ENCODE results near the gene SYMPK. TPM values are rescaled to one million over a fixed set of nuclear protein-coding genes. Genes with fewer than 3 reads are reported as not detected.

Gene SYMPK
- total and polyA plus RNA-seq, 7 experiments from 2014 or later = 9.9 to 110 (median 84.2) TPM

DNA sequence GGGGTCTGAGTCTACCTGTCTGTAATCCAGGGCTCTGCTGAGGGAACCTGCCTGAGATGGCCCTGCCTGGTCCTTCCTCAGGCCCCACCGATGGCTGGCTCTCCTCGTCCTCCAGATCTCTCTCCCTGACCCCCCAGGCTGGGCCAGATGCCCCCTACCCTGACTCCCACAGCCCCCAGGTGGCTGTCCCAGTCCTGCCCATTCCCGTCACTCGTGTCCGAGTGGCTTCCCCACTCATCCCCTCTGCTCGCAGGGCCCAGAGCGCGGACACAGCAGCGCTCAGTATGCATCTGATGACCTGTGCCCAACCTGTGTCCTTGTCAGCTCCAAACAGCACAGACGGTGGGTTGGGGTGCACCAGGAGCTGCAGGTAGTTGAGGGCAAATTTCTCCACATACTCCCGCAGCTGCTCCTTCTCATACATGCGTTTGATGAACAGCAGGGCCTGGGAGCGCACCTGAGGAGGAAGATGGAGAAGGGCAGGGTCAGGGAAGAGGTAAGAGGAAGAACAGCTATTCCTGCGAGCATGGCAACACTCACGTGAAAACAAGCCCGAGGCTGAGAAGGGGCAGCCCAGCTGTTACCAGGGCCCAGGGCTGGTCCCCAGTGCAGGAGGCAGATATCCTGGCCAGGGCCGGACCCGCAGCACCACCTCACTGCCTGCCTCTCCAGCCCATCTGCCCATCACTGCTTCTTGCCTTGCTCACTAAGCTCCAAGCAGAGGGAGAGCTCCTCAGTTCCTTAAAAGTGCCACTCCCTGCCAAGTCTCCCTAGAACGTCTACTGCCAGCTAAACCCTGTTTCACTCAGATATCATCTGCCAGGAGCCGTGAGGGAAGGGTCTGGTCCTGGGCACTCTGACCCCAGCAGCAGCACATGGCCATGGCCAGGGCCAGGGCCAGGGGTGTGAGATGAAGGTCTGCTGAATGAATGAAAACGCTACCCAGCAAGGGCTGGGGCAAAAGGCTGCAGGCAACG lies 36.7 kb downstream of the SYMPK start:
- Mint-ChIP-seq H3K27me3 (no peaks in the 10 kb centered on the region), H3K4me1 (peaks cover 0 to 14% (median 6%) of the 10 kb centered on the region in 7 donors), H3K9me3 (no peaks in the 10 kb centered on the region), H3K27ac (no peak overlapping the region), H3K4me3 (no peak overlapping the region), H3K36me3 (peaks cover 8 to 40% (median 21%) of the 10 kb centered on the region in 5 donors)
- intact Hi-C loops (cut with micrococcal nuclease) = no loop called here
- DNase-seq (no peak), ATAC-seq (no peak)
- Histone ChIP-seq H3K4me3 (ENCODE audit: low read length) (no peak overlapping the region), H3K9me3 (ENCODE audit: control insufficient read depth in 2 of 3, low read length in 3 of 3) (no peaks in the 10 kb centered on the region), H3K36me3 (ENCODE audit: control insufficient read depth in 2 of 3, insufficient read depth in 3 of 3, low read length in 3 of 3) (peaks cover 0 to 95% (median 12%) of the 10 kb centered on the region in 3 experiments), H3K27ac (ENCODE audit: low read depth, low read length) (no peak overlapping the region), H3K27me3 (ENCODE audit: control insufficient read depth in 2 of 2, insufficient read depth in 2 of 2, low read length in 2 of 2) (no peaks in the 10 kb centered on the region), H3K4me1 (ENCODE audit: control insufficient read depth in 2 of 2, insufficient read depth in 2 of 2, low read length in 2 of 2) (no peaks in the 10 kb centered on the region)
- POLR2A ChIA-PET = no interaction called here
- CTCF ChIA-PET = interaction anchor here (1.0 to 1.8 kb wide), 2 partner anchors 10 to 27 kb away, joined by 3 to 4 read pairs; no protein-coding TSS in a partner anchor

DNA sequence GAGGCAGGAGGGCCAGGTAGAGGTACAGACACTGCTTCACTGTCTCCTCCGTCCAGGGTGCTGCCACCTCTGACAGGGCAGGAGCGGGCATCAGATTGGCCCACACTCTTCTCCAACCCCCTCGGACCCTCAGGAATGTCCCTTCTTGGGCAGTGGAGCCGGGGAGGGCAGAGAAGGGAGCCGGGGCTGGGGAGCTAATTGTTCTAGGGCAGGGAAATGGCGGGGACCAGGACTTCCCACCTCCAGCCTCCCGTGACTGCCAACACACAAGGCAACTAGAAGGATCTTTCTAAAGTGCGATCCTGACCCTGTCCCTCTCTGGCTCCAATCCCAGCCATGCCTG lies 37.7 kb downstream of the SYMPK start:
- ATAC-seq (no peak), DNase-seq (no peak)
- Histone ChIP-seq H3K27me3 (ENCODE audit: control insufficient read depth in 2 of 2, insufficient read depth in 2 of 2, low read length in 2 of 2) (no peaks in the 10 kb centered on the region), H3K9me3 (ENCODE audit: control insufficient read depth in 2 of 3, low read length in 3 of 3) (no peaks in the 10 kb centered on the region), H3K36me3 (ENCODE audit: control insufficient read depth in 2 of 3, insufficient read depth in 3 of 3, low read length in 3 of 3) (peaks cover 0 to 96% (median 12%) of the 10 kb centered on the region in 3 experiments), H3K4me3 (ENCODE audit: low read length) (no peak overlapping the region), H3K4me1 (ENCODE audit: control insufficient read depth in 2 of 2, insufficient read depth in 2 of 2, low read length in 2 of 2) (no peaks in the 10 kb centered on the region), H3K27ac (ENCODE audit: low read depth, low read length) (no peak overlapping the region)
- peaks cover 0 to 12% (median 6%) of the 10 kb centered on the region in 7 donors for H3K4me1 Mint-ChIP-seq
- H3K27ac Mint-ChIP-seq = peak overlapping the region in 1 of 9 donors; percentile 32
- CTCF ChIA-PET = no interaction called here
- H3K27me3 Mint-ChIP-seq = no peaks in the 10 kb centered on the region
- no peak overlapping the region for H3K4me3 Mint-ChIP-seq
- H3K9me3 Mint-ChIP-seq = no peaks in the 10 kb centered on the region
- peaks cover 8 to 38% (median 19%) of the 10 kb centered on the region in 5 donors for H3K36me3 Mint-ChIP-seq
- intact Hi-C loops (cut with micrococcal nuclease) = no loop called here
- POLR2A ChIA-PET = no interaction called here

GRCh38 chr19:45824531-45825262 lies 38.2 kb downstream of the SYMPK start:
- no peaks in the 10 kb centered on the region for H3K9me3 Mint-ChIP-seq
- peaks cover 0 to 10% (median 6%) of the 10 kb centered on the region in 7 donors for H3K4me1 Mint-ChIP-seq
- H3K27me3 Mint-ChIP-seq = no peaks in the 10 kb centered on the region
- H3K36me3 Mint-ChIP-seq = peaks cover 8 to 36% (median 19%) of the 10 kb centered on the region in 5 donors
- H3K4me3 Mint-ChIP-seq = peak overlapping the region in 3 of 10 donors; percentile 14 to 55 (median 29)
- no peaks in the 10 kb centered on the region for H3K27me3 ChIP-seq (ENCODE audit: control insufficient read depth in 2 of 2, insufficient read depth in 2 of 2, low read length in 2 of 2)
- no peak for ATAC-seq
- no peak overlapping the region for H3K4me3 ChIP-seq (ENCODE audit: low read length)
- no peaks in the 10 kb centered on the region for H3K9me3 ChIP-seq (ENCODE audit: control insufficient read depth in 2 of 3, low read length in 3 of 3)
- ChIA-PET POLR2A (no interaction called here), CTCF (no interaction called here)
- no peak overlapping the region for H3K27ac ChIP-seq (ENCODE audit: low read depth, low read length)
- DNase-seq = no peak
- H3K27ac Mint-ChIP-seq = peak overlapping the region in 6 of 9 donors; percentile 5 to 77 (median 35)
- H3K4me1 ChIP-seq (ENCODE audit: control insufficient read depth in 2 of 2, insufficient read depth in 2 of 2, low read length in 2 of 2) = no peaks in the 10 kb centered on the region
- peaks cover 0 to 96% (median 12%) of the 10 kb centered on the region in 3 experiments for H3K36me3 ChIP-seq (ENCODE audit: control insufficient read depth in 2 of 3, insufficient read depth in 3 of 3, low read length in 3 of 3)
- intact Hi-C loops (cut with micrococcal nuclease) = no loop called here

DNA sequence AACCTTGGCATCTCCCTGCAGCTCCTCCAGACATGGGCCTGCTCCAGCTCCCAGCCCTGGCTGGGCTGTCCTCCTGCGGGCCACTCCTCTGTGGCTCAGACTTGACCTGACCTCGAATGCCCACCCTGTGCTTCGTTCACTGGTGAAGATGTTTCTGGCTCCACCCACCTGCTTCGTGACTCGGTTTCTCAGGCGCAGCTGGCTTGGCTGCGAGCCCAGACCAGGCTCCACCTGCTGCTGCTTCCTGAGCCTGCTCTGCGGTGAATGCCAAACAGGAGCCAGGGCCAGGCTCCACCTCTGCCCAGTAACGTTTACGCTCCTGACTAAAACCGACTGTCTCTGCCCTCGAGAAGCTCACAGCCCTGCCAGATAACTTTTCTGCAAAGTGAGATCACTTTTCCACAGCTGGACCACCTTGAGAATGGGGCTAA lies 38.9 kb downstream of the SYMPK start:
- peak overlapping the region in 4 of 9 donors; percentile 21 to 77 (median 40) for H3K27ac Mint-ChIP-seq
- H3K27me3 Mint-ChIP-seq = no peaks in the 10 kb centered on the region
- ChIA-PET CTCF (no interaction called here), POLR2A (no interaction called here)
- H3K9me3 Mint-ChIP-seq = no peaks in the 10 kb centered on the region
- no peaks in the 10 kb centered on the region for H3K4me1 ChIP-seq (ENCODE audit: control insufficient read depth in 2 of 2, insufficient read depth in 2 of 2, low read length in 2 of 2)
- H3K4me3 Mint-ChIP-seq = peak overlapping the region in 2 of 10 donors; percentile 8 to 29
- no peak overlapping the region for H3K4me3 ChIP-seq (ENCODE audit: low read length)
- peaks cover 0 to 10% (median 6%) of the 10 kb centered on the region in 7 donors for H3K4me1 Mint-ChIP-seq
- peaks cover 0 to 96% (median 12%) of the 10 kb centered on the region in 3 experiments for H3K36me3 ChIP-seq (ENCODE audit: control insufficient read depth in 2 of 3, insufficient read depth in 3 of 3, low read length in 3 of 3)
- peaks cover 8 to 30% (median 15%) of the 10 kb centered on the region in 5 donors for H3K36me3 Mint-ChIP-seq
- no peak for ATAC-seq
- H3K27me3 ChIP-seq (ENCODE audit: control insufficient read depth in 2 of 2, insufficient read depth in 2 of 2, low read length in 2 of 2) = no peaks in the 10 kb centered on the region
- intact Hi-C loops (cut with micrococcal nuclease) = no loop called here
- DNase-seq = no peak
- no peak overlapping the region for H3K27ac ChIP-seq (ENCODE audit: low read depth, low read length)
- H3K9me3 ChIP-seq (ENCODE audit: control insufficient read depth in 2 of 3, low read length in 3 of 3) = no peaks in the 10 kb centered on the region

- no peak for ATAC-seq
- H3K36me3 ChIP-seq (ENCODE audit: control insufficient read depth in 2 of 3, insufficient read depth in 3 of 3, low read length in 3 of 3) = peaks cover 0 to 88% (median 12%) of the 10 kb centered on the region in 3 experiments
Observed at GRCh38 chr19:45823182-45823581, 39.8 kb downstream of the SYMPK start.

GRCh38 chr19:45822716-45823115 lies 40.2 kb downstream of the SYMPK start:
- CTCF ChIA-PET = no interaction called here
- H3K9me3 Mint-ChIP-seq = no peaks in the 10 kb centered on the region
- Histone ChIP-seq H3K36me3 (ENCODE audit: control insufficient read depth in 2 of 3, insufficient read depth in 3 of 3, low read length in 3 of 3) (peaks cover 0 to 83% (median 12%) of the 10 kb centered on the region in 3 experiments), H3K27ac (ENCODE audit: low read depth, low read length) (no peak overlapping the region), H3K27me3 (ENCODE audit: control insufficient read depth in 2 of 2, insufficient read depth in 2 of 2, low read length in 2 of 2) (no peaks in the 10 kb centered on the region), H3K4me3 (ENCODE audit: low read length) (no peak overlapping the region), H3K9me3 (ENCODE audit: control insufficient read depth in 2 of 3, low read length in 3 of 3) (no peaks in the 10 kb centered on the region), H3K4me1 (ENCODE audit: control insufficient read depth in 2 of 2, insufficient read depth in 2 of 2, low read length in 2 of 2) (no peaks in the 10 kb centered on the region)
- H3K27ac Mint-ChIP-seq = no peak overlapping the region
- no peaks in the 10 kb centered on the region for H3K27me3 Mint-ChIP-seq
- intact Hi-C loops (cut with micrococcal nuclease) = no loop called here
- POLR2A ChIA-PET = no interaction called here
- H3K4me1 Mint-ChIP-seq = peaks cover 0 to 7% (median 4%) of the 10 kb centered on the region in 7 donors
- no peak overlapping the region for H3K4me3 Mint-ChIP-seq
- DNase-seq (no peak), ATAC-seq (no peak)
- peaks cover 0 to 17% (median 11%) of the 10 kb centered on the region in 5 donors for H3K36me3 Mint-ChIP-seq

More at GRCh38 chr19:45823182-45823581, 39.8 kb downstream of the SYMPK start:
- POLR2A ChIA-PET = no interaction called here
- H3K4me1 Mint-ChIP-seq = peaks cover 0 to 7% (median 5%) of the 10 kb centered on the region in 7 donors
- H3K27ac Mint-ChIP-seq = no peak overlapping the region
- Histone ChIP-seq H3K4me1 (ENCODE audit: control insufficient read depth in 2 of 2, insufficient read depth in 2 of 2, low read length in 2 of 2) (no peaks in the 10 kb centered on the region), H3K27ac (ENCODE audit: low read depth, low read length) (no peak overlapping the region), H3K27me3 (ENCODE audit: control insufficient read depth in 2 of 2, insufficient read depth in 2 of 2, low read length in 2 of 2) (no peaks in the 10 kb centered on the region), H3K9me3 (ENCODE audit: control insufficient read depth in 2 of 3, low read length in 3 of 3) (no peaks in the 10 kb centered on the region), H3K4me3 (ENCODE audit: low read length) (no peak overlapping the region)
- no peaks in the 10 kb centered on the region for H3K27me3 Mint-ChIP-seq
- intact Hi-C loops (cut with micrococcal nuclease) = no loop called here
- no peak for DNase-seq
- no peak overlapping the region for H3K4me3 Mint-ChIP-seq
- CTCF ChIA-PET = no interaction called here
- H3K36me3 Mint-ChIP-seq = peaks cover 3 to 22% (median 11%) of the 10 kb centered on the region in 5 donors
- H3K9me3 Mint-ChIP-seq = no peaks in the 10 kb centered on the region
